IMR-90 (cell line): ENCODE data around the gene EIF2B5.

Experiments
- BHLHE40 ChIP-seq: fragments of 150-350 bp; IDR thresholded peaks from 2 replicates; pipeline ENCODE4 v1.6.1; 2016; ENCODE audit warnings: mild to moderate bottlenecking, low read depth, low read length
- CHD1 ChIP-seq: IDR thresholded peaks from 2 replicates; pipeline ENCODE4 v1.6.1; 2012; ENCODE audit warnings: low read depth, low read length, improper control_type of control experiment
- CTCF ChIP-seq: conservative IDR thresholded peaks from 2 replicates; pipeline ENCODE4 v1.5.1; 2012; ENCODE audit warnings: mild to moderate bottlenecking, low read depth, low read length, improper control_type of control experiment
- FOS ChIP-seq: fragments of 150-350 bp; IDR thresholded peaks from 2 replicates; pipeline ENCODE4 v1.6.1; 2016; ENCODE audit warnings: low read depth, low read length
- MXI1 ChIP-seq: IDR thresholded peaks from 2 replicates; pipeline ENCODE4 v1.6.1; 2012; ENCODE audit warnings: low read depth, mild to moderate bottlenecking, low read length, moderate library complexity, borderline replicate concordance
- POLR2A ChIP-seq: IDR thresholded peaks from 2 replicates; pipeline ENCODE4 v1.6.1; 2012; ENCODE audit warnings: mild to moderate bottlenecking, low read depth, low read length
- RAD21 ChIP-seq: IDR thresholded peaks from 2 replicates; pipeline ENCODE4 v1.6.1; 2012; ENCODE audit warnings: low read length, improper control_type of control experiment
- USF2 ChIP-seq: fragments of 150-350 bp; IDR thresholded peaks from 2 replicates; pipeline ENCODE4 v1.6.1; 2017; ENCODE audit warnings: mild to moderate bottlenecking, antibody characterized with exemption, low read length, low read depth

- peak; percentile 86 for TF ChIP-seq FOS
- TF ChIP-seq POLR2A: peak; percentile 50
- TF ChIP-seq USF2: no peak
- TF ChIP-seq CTCF: no peak
- no peak; the same call in 1 of the 2 replicates for TF ChIP-seq RAD21
- no peak; the same call in 1 of the 2 replicates for TF ChIP-seq BHLHE40
- no peak; the same call in 1 of the 2 replicates for TF ChIP-seq CHD1
- peak; percentile 34; the same call in 1 of the 2 replicates for TF ChIP-seq MXI1
Measured at GRCh38 chr3:184176377-184177330, 41.5 kb downstream of the EIF2B5 start.
